GM23338 (cell line): ENCODE results near the gene CLEC14A. TPM values are rescaled to one million over a fixed set of nuclear protein-coding genes. Genes with fewer than 3 reads are reported as not detected.

Experiments
- ATAC-seq: fragments of 200-7000 bp; cut with Tn5 transposase; 3 replicates; pipeline ENCODE4 v1.9.1; 2020
- DNase-seq: peaks from one replicate; pipeline ENCODE4 v3.0.0-alpha.2; 2015; ENCODE audit warnings: low spot score
- H2AFZ ChIP-seq: fragments of 200-600 bp; sonication (generic); 2 replicates; pipeline ENCODE4 v1.8.0; 2016; ENCODE audit warnings: antibody characterized with exemption, mild to moderate bottlenecking, moderate library complexity
- H3F3A ChIP-seq: fragments of 200-600 bp; sonication (generic); replicated peaks from 2 replicates; pipeline ENCODE4 v1.8.0; 2017; ENCODE audit warnings: antibody characterized with exemption, mixed run types, low read depth
- H3K27ac ChIP-seq: fragments of 200-600 bp; sonication (generic); 2 replicates; pipeline ENCODE4 v1.6.1; 2016; ENCODE audit warnings: low read depth
- H3K27me3 ChIP-seq: fragments of 200-600 bp; sonication (generic); 2 replicates; pipeline ENCODE4 v1.8.0; 2016; ENCODE audit warnings: mild to moderate bottlenecking, mixed run types, moderate library complexity; ENCODE audit not compliant: insufficient read depth
- H3K36me3 ChIP-seq: fragments of 200-600 bp; sonication (generic); 2 replicates; pipeline ENCODE4 v1.8.0; 2016; ENCODE audit warnings: mild to moderate bottlenecking; ENCODE audit not compliant: insufficient read depth
- H3K4me1 ChIP-seq: fragments of 200-600 bp; sonication (generic); 2 replicates; pipeline ENCODE4 v1.8.0; 2016; ENCODE audit warnings: mild to moderate bottlenecking, moderate library complexity; ENCODE audit not compliant: insufficient read depth
- H3K4me2 ChIP-seq: fragments of 200-600 bp; sonication (generic); 2 replicates; pipeline ENCODE4 v1.7.1; 2017; ENCODE audit warnings: mixed run types
- H3K4me3 ChIP-seq: fragments of 200-600 bp; sonication (generic); 2 replicates; pipeline ENCODE4 v1.6.1; 2016; ENCODE audit warnings: mixed run types
- H3K79me2 ChIP-seq: fragments of 200-600 bp; sonication (generic); replicated peaks from 2 replicates; pipeline ENCODE4 v1.8.0; 2017; ENCODE audit warnings: mild to moderate bottlenecking; ENCODE audit not compliant: insufficient read depth
- H3K9me2 ChIP-seq: fragments of 200-600 bp; sonication (generic); 2 replicates; pipeline ENCODE4 v1.8.0; 2017; ENCODE audit not compliant: insufficient read depth
- H4K20me1 ChIP-seq: fragments of 200-600 bp; sonication (generic); replicated peaks from 2 replicates; pipeline ENCODE4 v1.8.0; 2017; ENCODE audit warnings: mild to moderate bottlenecking; ENCODE audit not compliant: insufficient read depth
- H3K27ac Mint-ChIP-seq: 2 replicates; pipeline ENCODE4 v1.8.0; 2020; ENCODE audit warnings: inconsistent platforms, mild to moderate bottlenecking, moderate library complexity, mixed read lengths
- H3K27me3 Mint-ChIP-seq: 3 replicates; pipeline ENCODE4 v1.8.0; 2022; ENCODE audit warnings: low read depth, mild to moderate bottlenecking, moderate library complexity, mixed read lengths, inconsistent platforms; ENCODE audit not compliant: insufficient read depth, poor library complexity
- H3K36me3 Mint-ChIP-seq: 3 replicates; pipeline ENCODE4 v1.8.0; 2021; ENCODE audit warnings: low read depth, mild to moderate bottlenecking, inconsistent platforms, moderate library complexity, mixed read lengths
- H3K4me1 Mint-ChIP-seq: 3 replicates; pipeline ENCODE4 v1.8.0; 2020; ENCODE audit warnings: mild to moderate bottlenecking, inconsistent platforms, mixed read lengths
- H3K4me3 Mint-ChIP-seq: 3 replicates; pipeline ENCODE4 v1.8.0; 2021; ENCODE audit warnings: moderate library complexity, mild to moderate bottlenecking, inconsistent platforms, mixed read lengths
- H3K9me3 Mint-ChIP-seq: 3 replicates; pipeline ENCODE4 v1.8.0; 2020; ENCODE audit warnings: moderate library complexity, mild to moderate bottlenecking, inconsistent platforms, mixed read lengths
- REST ChIP-seq: IDR thresholded peaks from one replicate; pipeline ENCODE4 v1.6.1; 2018; ENCODE audit warnings: antibody characterized with exemption; ENCODE audit not compliant: unreplicated experiment
- ZNF462 ChIP-seq: fragments of 250-450 bp; sonication (Bioruptor Pico); IDR thresholded peaks from 2 replicates; pipeline ENCODE4 v1.5.0; 2020; ENCODE audit warnings: mild to moderate bottlenecking, moderate library complexity
- polyA plus RNA-seq: library from polyadenylated mRNA; unstranded; fragments of >200 nt; fragmentation: Nextera tagmentation; extraction: Ambion mirVana; gene quantifications from 2 replicates; pipeline ENCODE4 v1.2.1, GENCODE V29; 2016
- total RNA-seq: library from RNA; depleted of rRNA; stranded (reverse); fragments of >200 nt; shearing (Covaris generic); gene quantifications from 2 replicates; pipeline ENCODE4 v1.2.3, GENCODE V29; 2014

CLEC14A gene
- total and polyA plus RNA-seq, 2 experiments from 2014 or later: not detected

GRCh38 chr14:38278035-38278434 lies 22.1 kb upstream of the CLEC14A start:
- peaks cover 12% of the 10 kb centered on the region; the same call in 1 of the 2 replicates for H3K27me3 ChIP-seq
- no peak overlapping the region for H3K4me3 ChIP-seq
- H3K4me2 ChIP-seq: no peak overlapping the region
- DNase-seq: no peak
- H3K4me1 ChIP-seq: no peaks in the 10 kb centered on the region
- H3K36me3 Mint-ChIP-seq: no peaks in the 10 kb centered on the region
- no peaks in the 10 kb centered on the region for H3K79me2 ChIP-seq
- no peaks in the 10 kb centered on the region for H3K9me3 Mint-ChIP-seq
- no peak overlapping the region for H3K27ac ChIP-seq
- H3K36me3 ChIP-seq: no peaks in the 10 kb centered on the region; the same call in 1 of the 2 replicates
- no peaks in the 10 kb centered on the region for H4K20me1 ChIP-seq
- H3K27me3 Mint-ChIP-seq: no peaks in the 10 kb centered on the region
- H3K9me2 ChIP-seq: no peaks in the 10 kb centered on the region
- no peak for TF ChIP-seq ZNF462 (CRISPR knock-in tag)
- no peaks in the 10 kb centered on the region for H3F3A ChIP-seq
- H3K27ac Mint-ChIP-seq: no peak overlapping the region
- no peak overlapping the region for H2AFZ ChIP-seq
- H3K4me3 Mint-ChIP-seq: no peak overlapping the region
- H3K4me1 Mint-ChIP-seq: no peaks in the 10 kb centered on the region; the same call in 2 of the 3 replicates
- no peak for ATAC-seq

- Mint-ChIP-seq H3K4me1 (no peaks in the 10 kb centered on the region), H3K4me3 (no peak overlapping the region), H3K27ac (no peak overlapping the region), H3K27me3 (peaks cover 10% of the 10 kb centered on the region), H3K36me3 (no peaks in the 10 kb centered on the region), H3K9me3 (peaks cover 11% of the 10 kb centered on the region)
- no peak for DNase-seq
- Histone ChIP-seq H3K4me1 (no peaks in the 10 kb centered on the region), H3K4me3 (no peak overlapping the region), H3F3A (no peaks in the 10 kb centered on the region), H3K79me2 (no peaks in the 10 kb centered on the region), H2AFZ (no peak overlapping the region), H4K20me1 (no peaks in the 10 kb centered on the region), H3K27me3 (peaks cover 66% of the 10 kb centered on the region), H3K9me2 (no peaks in the 10 kb centered on the region), H3K27ac (no peak overlapping the region), H3K4me2 (no peak overlapping the region), H3K36me3 (no peaks in the 10 kb centered on the region)
- ATAC-seq: no peak
- no peak for TF ChIP-seq ZNF462 (CRISPR knock-in tag)
- TF ChIP-seq REST: no peak
Measured at GRCh38 chr14:38262844-38263243, 7.0 kb upstream of the CLEC14A start.
